ENCODE measurements around the gene NLRP3.
"Not testable (repeated sequence)": the region's sequence is repeated elsewhere in the genome, so short reads cannot be mapped to it uniquely, and the experiment has no call there.

NLRP3 gene

DNA sequence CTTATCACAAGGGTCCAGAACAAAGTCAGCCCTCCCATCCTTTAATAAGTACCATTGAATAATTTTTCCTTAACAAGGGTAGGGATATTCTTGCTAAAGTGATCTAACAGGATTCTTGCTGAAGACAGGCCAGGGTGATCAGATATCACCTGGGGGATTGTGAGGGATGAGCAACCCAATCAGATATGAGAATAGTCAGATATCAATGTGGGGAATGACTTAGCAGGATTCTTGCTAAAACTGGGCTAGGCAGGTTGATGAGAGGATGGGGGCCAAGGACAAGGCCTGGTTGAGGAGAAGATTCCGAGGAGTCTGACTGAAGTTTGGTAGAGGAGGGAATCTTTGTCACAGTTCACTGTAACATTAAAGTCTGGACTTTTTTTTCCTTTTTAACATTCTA, 23.9 kb upstream of the NLRP3 start:
- DNase-seq: no peak

DNA sequence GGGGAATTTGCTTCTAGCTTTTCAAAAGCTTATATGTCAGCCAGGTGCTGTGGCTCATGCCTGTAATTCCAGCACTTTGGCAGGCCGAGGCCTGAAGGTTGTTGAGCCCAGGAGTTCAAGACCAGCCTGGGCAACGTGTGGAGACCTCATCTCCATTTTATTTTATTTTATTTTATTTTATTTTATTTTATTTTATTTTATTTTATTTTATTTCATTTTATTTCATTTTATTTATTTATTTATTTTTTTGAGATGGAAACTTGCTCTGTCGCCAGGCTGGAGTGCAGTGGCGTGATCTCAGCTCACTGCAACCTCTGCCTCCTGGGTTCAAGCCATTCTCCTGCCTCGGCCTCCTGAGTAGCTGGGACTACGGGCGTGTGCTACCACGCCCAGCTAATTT, 20.9 kb upstream of the NLRP3 start:
- DNase-seq: not testable (repeated sequence)

DNA sequence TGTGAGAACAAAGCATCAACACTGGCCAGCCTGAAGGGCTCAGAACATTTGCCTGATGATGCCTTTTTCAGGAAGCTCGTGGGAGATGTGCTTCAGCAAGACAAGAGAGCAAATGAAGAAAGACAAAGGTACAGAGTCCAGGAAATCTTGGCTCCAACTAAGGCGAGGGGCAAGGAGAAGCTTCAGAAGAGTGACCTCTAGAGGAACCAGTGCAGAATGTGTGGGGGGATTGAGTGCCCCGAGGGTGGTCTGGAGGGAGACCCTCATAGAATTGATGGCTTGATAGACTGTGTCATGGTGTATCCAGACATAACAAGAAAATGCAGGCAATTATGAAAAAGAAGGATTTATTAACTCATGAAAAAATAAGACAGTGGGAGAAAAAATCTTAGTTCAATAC, 15.3 kb upstream of the NLRP3 start:
- no peak for DNase-seq

DNA sequence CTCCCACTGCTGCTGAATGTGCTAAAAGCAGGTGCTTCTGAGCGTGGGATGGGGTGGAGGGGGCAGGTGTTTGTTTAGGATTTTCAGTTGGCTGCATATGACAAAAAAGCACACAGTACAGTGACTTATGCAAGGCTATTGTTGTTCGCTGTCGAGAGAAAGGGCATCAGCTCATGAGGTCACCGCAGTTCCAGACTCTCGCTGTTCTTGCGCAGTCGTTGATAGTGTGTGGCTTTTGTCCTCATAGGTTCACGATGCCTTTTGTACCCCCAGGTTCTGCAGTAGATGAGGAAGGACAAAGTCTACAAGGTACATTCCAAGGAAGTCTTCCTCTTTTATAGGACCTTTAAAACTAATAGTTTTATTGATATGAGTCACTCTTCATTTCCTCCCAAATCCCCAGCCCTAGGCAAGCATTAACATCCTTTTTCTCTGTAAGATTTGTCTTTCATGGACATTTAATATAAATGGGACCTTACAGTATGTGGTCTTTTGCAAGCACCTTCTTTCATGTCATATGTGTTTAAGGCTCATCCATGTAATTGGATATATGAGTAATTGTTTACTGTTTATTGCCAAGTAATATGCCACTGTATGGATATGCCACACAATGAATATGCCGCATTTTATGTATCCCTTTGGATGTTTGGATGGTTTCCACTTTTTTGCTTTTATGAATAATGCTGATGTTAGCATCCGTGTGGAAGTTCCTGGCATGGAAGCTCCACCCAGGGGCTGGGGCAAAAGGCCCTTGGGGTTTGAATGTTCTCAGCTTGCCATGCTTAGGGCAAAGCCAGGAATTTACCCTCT, 14.5 kb upstream of the NLRP3 start:
- no peak for DNase-seq

DNA sequence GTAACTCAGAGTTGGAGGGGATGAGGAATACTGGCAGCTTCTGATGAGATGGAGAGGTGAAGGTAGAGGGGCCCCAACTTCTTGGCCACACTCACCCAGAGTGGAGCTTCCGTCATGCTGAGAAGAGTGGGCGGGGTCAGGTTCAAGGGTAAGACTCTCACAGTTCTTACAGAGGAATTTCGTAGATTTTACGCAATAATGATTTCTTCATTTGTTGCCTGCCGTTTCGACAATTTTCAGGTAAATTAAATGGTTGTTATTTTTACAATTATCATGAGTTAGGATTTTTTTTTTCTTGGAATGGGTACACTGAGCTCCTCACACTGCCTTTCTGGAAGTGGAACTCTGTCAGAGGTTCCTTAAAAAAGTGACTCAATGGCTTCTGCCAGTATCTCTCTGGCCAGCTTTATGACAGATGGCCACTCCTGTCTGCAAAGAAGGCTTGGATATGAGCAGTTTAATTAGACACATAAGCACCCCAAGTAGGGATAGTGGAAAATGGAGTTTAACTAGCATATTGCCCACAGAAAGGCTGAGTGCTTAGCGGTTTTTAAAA, 13.8 kb upstream of the NLRP3 start:
- DNase-seq: no peak

DNA sequence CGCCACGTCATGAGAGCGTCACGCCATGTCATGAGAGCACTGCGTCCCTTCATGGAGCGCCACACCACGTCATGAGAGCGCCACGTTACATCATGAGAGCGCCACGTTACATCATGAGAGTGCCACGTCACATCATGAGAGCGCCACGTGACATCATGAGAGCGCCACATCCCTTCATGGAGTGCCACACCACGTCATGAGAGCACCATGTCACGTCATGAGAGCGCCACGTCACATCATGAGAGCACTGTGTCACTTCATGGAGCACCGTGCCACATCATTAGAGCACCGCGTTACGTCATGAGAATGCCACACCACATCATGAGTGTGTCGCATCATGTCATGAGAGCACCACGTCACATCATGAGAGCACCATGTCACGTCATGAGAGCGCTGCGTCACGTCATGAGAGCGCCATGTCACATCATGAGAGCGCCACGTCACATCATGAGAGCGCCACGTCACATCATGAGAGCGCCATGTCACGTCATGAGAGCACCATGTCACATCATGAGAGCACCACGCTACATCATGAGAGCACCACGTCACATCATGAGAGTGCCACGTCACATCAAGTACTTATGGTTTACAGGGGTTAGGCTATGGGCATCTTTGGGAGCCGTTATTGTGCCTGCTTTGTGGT, 9.8 kb upstream of the NLRP3 start:
- no peak for DNase-seq

DNA sequence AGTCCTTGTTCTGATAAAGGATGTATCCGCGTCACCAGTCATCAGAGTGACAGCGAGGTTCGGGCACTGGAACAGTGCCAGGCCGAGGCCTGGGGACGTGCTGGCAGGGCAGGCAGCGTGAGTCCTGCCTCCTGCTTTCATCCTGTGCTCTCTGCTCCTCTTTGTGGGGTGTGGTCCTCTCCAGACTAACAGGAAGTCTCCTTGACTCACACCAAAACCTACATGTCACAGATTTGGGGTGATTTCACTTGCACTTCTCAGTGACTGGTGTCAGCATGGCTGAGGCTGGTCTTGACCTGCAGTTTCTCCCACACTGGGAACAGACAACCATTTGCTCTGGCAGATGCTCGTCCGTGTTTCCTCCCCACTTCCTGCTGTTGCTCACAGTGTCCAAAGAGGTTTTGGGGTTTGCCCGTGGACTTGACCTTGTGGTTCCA, 8.8 kb upstream of the NLRP3 start:
- peak; percentile 22 for DNase-seq

DNA sequence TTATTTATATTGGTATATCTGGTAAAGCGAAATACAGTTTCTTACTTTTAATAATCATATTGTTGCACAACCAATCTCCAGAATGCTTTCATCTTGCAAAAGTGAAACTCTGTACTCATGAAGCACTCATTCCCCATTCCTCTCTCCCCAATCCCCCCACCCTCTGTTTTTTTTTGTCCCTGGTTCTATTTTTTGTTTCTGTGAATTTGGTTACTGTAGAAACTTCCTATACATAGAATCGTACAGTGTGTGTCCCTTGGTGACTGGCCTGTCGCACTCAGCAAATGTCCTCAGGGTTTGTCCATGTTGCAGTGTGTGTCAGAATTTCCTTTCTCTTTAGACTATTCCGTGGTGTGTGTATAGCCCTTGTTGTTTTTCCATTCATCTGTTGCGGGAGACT, 7.9 kb upstream of the NLRP3 start:
- no peak for DNase-seq

DNA sequence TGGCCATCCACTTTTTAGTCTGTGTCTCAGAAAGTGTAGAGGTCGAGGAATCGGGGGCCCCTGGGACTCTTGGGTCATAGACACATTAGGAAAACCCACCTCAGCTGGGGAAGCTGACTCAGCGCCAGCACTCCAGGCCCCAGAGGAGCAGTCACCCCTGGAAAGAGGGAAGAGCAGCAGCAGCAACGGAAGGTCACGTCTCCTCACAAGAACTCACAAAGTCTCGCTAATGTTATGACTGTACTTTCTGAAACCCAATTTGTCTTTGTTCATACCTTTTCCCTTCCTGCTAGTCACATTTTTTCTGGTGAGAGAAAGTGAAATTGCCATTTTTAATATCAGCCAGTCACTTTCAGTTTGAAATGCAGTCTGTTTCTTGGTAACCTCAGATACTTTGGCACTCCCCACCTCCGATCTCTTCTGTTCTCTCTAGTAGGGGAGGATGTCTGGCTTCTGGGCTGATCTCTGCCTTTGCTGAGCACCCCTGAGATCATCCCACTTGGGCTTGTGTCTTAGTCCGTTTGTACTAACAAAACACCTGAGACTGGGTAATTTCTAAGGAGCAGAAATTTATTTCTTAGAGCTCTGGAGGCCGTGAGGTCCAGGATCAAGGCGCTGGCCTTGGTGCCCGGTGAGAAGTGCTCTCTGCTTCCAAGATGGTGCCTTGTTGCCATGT, 6.0 kb upstream of the NLRP3 start:
- DNase-seq: no peak

DNA sequence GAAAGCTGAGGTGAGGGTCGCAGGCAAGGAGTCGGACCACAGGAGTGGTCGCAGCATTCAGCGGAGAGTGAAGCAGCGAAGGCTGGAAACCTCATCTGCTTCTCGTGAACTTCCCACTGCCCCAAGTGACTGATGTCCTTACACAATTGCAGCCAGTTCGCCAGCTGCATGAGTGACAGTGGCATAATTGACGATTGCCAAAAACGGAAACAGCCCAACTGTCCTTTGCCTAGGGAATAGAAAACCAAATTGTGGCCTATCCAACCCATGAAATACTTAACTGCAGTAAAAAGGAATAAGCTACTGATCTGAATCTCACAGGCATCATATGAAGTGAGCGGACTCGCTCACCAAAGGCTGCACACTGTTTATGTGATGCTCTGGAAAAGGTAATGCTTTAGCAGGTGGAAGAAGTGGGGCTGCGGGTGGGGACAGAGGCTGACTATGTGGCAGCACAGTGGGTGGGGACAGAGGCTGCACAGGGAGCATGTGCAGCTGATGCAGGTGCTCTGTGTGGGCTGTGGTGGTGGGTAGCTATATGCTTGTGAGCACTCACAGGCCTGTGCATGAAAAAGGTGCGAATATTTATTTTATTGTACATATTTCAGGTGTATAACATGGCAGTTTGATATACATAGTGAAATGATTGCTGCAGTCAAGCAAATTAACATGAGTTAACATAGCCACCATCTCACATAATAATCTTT, 4.2 kb upstream of the NLRP3 start:
- DNase-seq: no peak

DNA sequence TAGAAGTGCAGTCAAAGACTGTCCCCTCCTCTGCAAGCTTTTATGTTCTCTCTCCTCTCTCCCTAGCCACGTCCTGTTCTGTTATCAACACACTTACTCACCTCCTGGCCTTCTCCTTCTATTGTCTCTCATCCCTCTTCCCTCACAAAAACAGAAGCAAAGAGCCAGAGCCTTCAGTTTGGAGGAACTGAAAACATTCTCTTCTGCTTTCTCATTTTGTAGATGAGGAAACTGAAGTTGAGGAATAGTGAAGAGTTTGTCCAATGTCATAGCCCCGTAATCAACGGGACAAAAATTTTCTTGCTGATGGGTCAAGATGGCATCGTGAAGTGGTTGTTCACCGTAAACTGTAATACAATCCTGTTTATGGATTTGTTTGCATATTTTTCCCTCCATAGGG, 1.9 kb downstream of the NLRP3 start:
- DNase-seq: no peak

DNA sequence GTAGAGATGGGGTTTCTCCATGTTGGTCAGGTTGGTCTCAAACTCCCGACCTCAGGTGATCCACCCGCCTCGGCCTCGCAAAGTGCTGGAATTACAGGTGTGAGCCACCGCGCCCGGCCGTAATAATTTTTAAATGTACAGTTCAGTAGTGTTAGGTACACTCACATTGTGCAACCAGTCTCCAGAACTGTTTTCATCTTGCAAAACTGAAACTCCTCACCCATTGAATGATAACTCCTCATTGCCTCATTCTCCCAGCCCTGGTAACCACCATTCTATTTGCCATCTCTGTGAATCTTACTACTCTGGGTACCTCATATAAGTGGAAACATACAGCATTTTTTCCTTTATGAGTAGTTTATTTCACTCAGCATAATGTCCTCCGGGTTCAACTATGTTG, 3.4 kb downstream of the NLRP3 start:
- no peak for DNase-seq

DNA sequence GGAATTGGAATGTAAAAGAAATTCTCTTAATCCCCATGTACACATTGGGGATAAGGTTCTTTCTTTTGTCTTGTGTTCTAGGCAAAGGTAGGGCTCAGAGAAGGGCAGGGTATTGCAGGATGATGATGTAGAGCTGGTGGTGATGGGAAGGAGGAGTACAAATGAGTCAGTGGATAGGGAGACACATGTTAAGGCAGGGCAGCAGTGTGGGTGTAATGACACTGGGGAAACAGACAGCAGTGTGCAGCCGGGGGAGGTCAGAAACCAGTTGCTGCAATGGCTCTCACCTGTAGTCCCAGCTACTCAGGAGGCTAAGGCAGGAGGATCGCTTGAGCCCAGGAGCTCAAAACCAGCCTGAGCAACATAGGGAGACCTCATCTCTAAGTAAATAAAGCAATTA, 5.1 kb downstream of the NLRP3 start:
- DNase-seq: no peak

DNA sequence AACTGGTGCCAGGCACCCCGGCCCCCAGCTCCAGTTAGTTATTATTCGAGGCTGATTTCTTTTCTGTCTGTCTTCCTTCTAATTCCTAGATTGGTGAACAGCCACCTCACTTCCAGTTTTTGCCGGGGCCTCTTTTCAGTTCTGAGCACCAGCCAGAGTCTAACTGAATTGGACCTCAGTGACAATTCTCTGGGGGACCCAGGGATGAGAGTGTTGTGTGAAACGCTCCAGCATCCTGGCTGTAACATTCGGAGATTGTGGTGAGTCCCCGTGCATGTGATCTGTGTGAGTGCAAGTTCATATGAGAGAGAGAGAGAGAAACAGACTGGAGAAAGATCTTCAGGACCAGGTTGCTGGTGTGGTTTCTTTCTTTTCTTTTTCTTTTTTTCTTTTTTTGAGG, 13.5 kb downstream of the NLRP3 start:
- no peak for DNase-seq

DNA sequence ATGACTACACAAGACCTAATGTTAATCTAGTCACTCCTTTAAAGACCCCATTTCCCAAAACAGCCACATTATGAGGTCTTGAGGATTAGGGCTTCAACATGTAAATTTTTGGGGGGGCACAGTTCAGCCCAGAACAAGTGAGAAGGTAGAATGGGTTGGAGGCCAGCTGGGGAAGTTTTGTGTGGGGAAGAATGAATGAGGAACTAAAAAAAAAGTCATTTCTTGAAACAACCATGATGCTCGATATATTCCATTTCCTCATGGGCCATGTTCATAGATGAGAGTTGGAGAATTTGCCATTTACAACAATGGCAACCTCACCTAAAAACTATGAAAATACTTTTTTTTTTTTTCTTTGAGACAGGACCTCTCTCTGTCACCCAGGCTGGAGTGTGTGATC, 14.5 kb downstream of the NLRP3 start:
- no peak for DNase-seq

DNA sequence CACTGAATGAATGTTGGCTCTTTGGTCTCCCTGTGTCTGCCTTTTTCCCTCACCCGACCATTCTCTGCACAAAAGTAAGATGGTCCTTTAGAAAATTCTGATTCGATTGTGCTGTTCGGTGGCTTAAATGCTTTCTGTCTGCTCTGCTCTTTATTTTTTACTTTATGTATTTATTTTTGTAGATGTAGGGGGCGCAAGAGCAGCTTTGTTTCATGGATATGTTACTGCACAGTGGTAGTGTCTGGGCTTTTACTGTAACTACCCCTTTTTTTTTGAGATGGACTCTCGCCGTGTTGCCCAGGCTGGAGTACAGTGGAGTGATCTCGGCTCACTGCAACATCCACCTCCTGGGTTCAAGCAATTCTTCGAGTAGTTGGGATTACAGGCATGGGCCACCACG, 15.7 kb downstream of the NLRP3 start:
- no peak for DNase-seq

DNA sequence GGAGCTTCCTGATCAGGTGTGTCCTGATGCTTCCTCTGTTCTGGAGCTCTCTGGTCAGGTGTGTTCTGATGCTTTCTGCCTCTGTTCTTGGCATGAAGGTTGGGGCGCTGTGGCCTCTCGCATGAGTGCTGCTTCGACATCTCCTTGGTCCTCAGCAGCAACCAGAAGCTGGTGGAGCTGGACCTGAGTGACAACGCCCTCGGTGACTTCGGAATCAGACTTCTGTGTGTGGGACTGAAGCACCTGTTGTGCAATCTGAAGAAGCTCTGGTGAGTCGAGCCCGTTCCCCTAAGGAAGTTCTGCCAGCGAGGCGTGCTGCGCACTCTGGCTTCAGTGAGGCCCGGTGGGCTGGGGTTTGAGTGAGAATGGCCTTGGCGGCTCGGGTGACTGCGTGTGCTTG, 18.0 kb downstream of the NLRP3 start:
- no peak for DNase-seq

DNA sequence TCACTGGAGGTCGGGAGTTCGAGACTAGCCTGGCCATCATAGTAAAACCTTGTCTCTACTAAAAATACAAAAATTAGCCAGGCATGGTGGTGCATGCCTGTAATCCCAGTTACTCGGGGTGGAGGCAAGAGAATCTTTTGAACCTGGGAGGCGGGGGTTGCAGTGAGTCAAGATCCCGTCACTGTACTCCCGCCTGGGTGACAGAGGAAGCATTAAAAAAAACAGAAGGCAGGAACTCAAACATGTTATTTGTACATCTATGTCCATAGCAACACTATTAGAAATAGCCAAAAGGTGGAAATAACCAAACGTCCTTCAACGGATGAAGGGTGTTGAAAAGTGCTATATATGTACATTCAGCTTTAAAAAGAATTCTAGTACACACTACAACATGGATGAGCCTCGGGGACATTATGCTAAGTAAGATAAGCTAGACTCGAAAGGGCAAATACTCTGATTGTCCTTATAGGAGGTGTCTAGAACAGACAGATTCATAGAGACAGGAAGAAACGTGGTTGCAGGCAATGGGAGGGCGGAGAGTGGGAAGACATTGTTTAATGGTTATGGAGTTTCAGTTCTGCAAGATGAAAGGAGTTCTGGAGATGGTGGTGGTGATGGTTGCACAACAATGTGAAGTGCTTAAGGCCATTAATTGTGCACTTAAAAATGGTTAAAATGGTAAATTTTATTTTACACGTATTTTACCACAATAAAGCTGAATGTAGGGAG, 19.2 kb downstream of the NLRP3 start:
- DNase-seq: no peak

DNA sequence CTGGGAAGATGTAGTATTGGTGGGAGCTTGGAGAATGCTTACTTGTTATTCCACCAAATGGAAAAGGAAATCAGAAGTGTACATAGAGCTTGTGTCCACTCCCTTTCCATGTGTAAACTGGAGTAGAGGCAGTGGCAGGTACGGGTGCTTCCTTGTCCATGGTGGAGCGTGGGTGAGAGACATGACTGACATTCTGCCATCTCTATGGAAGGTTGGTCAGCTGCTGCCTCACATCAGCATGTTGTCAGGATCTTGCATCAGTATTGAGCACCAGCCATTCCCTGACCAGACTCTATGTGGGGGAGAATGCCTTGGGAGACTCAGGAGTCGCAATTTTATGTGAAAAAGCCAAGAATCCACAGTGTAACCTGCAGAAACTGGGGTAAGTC, 19.8 kb downstream of the NLRP3 start:
- DNase-seq: no peak

DNA sequence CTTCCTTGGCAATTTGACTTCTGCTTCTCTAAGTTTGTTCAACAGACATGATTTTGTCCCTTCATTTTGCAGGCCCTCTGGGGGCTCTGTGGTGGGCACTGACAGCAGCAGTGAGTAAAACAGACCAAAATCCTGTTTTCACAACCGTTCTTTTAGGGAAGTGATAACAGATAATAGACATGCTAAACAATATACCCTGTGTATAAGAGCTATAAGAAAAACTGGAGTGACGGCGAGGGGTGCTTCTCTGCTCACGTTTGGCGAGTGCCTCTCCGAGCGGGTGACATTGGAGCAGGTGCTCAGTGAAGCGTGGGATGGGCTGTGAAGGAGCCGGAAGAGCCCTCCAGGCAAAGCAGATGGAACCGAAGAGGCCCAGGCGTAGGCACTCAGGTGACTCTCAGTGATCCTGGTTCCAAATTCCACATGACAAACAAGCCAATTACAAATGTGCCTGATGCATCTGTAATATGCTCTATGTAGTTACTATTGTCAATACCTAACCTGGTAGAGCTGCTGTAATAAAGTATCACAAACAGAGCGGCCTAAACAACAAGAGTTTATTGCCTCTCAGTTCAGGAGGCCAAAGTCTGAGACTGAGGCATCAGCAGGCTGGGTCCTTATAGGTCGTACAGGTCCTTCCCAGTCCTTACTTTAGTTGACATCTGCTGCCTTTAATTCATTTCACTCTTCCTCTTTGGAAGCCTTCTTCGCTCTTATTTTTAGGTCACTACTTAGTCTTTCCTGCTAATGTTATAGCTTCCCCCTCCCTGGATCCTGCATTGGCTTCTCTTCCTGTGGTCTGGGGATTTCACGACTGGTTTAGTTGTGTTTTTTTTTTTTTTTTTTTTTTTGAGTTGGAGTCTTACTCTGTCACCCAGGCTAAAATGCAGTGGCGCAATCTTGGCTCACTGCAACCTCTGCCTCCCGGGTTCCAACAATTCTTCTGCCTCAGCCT, 21.9 kb downstream of the NLRP3 start:
- no peak for DNase-seq

DNA sequence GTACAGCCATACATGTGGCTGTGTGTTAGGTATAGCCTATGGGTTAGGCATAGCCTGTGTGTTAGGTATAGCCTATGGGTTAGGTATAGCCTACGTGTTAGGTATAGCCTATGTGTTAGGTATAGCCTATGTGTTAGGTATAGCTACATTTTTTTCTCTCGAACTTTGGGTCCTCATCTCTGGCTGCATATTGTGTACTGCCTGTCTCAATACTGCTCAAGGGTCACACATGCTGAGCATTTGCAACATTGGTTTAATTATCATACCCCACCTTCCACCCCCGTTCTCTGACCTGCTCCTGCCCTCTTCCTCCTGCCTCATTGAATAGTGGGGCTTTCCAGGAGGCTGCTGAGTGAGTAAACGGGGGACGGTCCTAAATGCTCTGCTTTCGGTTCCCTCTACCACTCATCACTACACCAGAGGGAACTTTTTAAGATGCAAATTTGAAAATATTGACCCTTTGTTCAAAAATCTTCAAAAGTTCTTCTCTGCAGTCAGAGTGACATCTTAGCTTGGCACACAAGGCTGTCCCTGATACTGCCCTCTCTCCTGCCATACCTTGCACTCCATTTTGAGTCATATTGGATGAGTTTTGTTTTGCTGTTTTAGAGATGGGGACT, 24.1 kb downstream of the NLRP3 start:
- no peak for DNase-seq
